Measurements from ENCODE around the gene NAP1L5. TPM values are rescaled to one million over a fixed set of nuclear protein-coding genes. Genes with fewer than 3 reads are reported as not detected.

The NAP1L5 gene
- polyA plus RNA-seq, 3 donors = 0.18 to 0.87 (median 0.41) TPM

GRCh38 chr4:88672987-88673386 lies 24.6 kb downstream of the NAP1L5 start:
- intact Hi-C loops (cut with micrococcal nuclease) = no loop called here
- peaks cover 78 to 96% of the 10 kb centered on the region in 2 donors for H3K36me3 ChIP-seq (replicated peaks in 1 of 2; ENCODE audit: control insufficient read depth in 1 of 2, insufficient read depth in 2 of 2, low read length in 2 of 2)
- H3K27ac Mint-ChIP-seq = peak overlapping the region in 2 of 7 donors; percentile 52 to 79

GRCh38 chr4:88661739-88662138 lies 35.9 kb downstream of the NAP1L5 start:
- H3K9ac ChIP-seq (ENCODE audit: insufficient read depth, low read length, poor library complexity, severe bottlenecking) = no peak overlapping the region
- Mint-ChIP-seq H3K9me3 (no peaks in the 10 kb centered on the region), H3K27me3 (ENCODE audit: low read depth in 3 of 3) (peaks cover 0 to 4% (median 0%) of the 10 kb centered on the region in 3 donors), H3K36me3 (peaks cover 76 to 93% of the 10 kb centered on the region in 2 donors), H3K4me3 (no peak overlapping the region), H3K27ac (peak overlapping the region in 1 of 7 donors; percentile 61), H3K4me1 (no peaks in the 10 kb centered on the region)
- intact Hi-C loops (cut with micrococcal nuclease) = no loop called here
- TF ChIP-seq, protein P1, sequence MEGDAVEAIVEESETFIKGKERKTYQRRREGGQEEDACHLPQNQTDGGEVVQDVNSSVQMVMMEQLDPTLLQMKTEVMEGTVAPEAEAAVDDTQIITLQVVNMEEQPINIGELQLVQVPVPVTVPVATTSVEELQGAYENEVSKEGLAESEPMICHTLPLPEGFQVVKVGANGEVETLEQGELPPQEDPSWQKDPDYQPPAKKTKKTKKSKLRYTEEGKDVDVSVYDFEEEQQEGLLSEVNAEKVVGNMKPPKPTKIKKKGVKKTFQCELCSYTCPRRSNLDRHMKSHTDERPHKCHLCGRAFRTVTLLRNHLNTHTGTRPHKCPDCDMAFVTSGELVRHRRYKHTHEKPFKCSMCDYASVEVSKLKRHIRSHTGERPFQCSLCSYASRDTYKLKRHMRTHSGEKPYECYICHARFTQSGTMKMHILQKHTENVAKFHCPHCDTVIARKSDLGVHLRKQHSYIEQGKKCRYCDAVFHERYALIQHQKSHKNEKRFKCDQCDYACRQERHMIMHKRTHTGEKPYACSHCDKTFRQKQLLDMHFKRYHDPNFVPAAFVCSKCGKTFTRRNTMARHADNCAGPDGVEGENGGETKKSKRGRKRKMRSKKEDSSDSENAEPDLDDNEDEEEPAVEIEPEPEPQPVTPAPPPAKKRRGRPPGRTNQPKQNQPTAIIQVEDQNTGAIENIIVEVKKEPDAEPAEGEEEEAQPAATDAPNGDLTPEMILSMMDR (IDR thresholded peaks at IDR 0.05) = no peak
- peaks cover 4% of the 10 kb centered on the region for H4K20me1 ChIP-seq (ENCODE audit: insufficient read depth, low read length)
- 100% methylated on average over 2 of the region's 2 CpGs for WGBS (ENCODE audit: insufficient coverage)
- no peak overlapping the region for H3K4me3 ChIP-seq (replicated peaks in 1 of 3; ENCODE audit: low read depth in 2 of 3, low read length in 3 of 3)
- no peak overlapping the region for H2AFZ ChIP-seq (ENCODE audit: insufficient read depth, low read depth, low read length, poor library complexity, severe bottlenecking)
- no peak for DNase-seq
- H3K36me3 ChIP-seq (replicated peaks in 1 of 2; ENCODE audit: control insufficient read depth in 1 of 2, insufficient read depth in 2 of 2, low read length in 2 of 2) = peaks cover 64 to 99% of the 10 kb centered on the region in 2 donors
- no peak overlapping the region for H3K4me2 ChIP-seq (replicated peaks; ENCODE audit: extremely low read depth, low read length, poor library complexity, severe bottlenecking)
- H3K27me3 ChIP-seq (ENCODE audit: control insufficient read depth in 2 of 2, insufficient read depth in 2 of 2, low read length in 2 of 2) = no peaks in the 10 kb centered on the region
- no peak overlapping the region for H3K27ac ChIP-seq (ENCODE audit: low read depth in 1 of 2, low read length in 2 of 2)
- no peaks in the 10 kb centered on the region for H3K79me2 ChIP-seq (ENCODE audit: insufficient read depth, low read length)
- H3K4me1 ChIP-seq (ENCODE audit: control insufficient read depth in 1 of 2, insufficient read depth in 2 of 2, low read length in 2 of 2) = no peaks in the 10 kb centered on the region
- H3K9me3 ChIP-seq (replicated peaks in 1 of 2; ENCODE audit: control insufficient read depth in 1 of 2, insufficient read depth in 1 of 2, low read length in 2 of 2) = no peaks in the 10 kb centered on the region

More at GRCh38 chr4:88672987-88673386, 24.6 kb downstream of the NAP1L5 start:
- TF ChIP-seq, protein P1 (IDR thresholded peaks at IDR 0.05) = peak; percentile 30
- peaks cover 5% of the 10 kb centered on the region for H4K20me1 ChIP-seq (ENCODE audit: insufficient read depth, low read length)
- WGBS (ENCODE audit: insufficient coverage) = 74% methylated on average over 3 of the region's 5 CpGs
- no peaks in the 10 kb centered on the region for H3K9me3 ChIP-seq (replicated peaks in 1 of 2; ENCODE audit: control insufficient read depth in 1 of 2, insufficient read depth in 1 of 2, low read length in 2 of 2)
- no peak overlapping the region for H3K4me2 ChIP-seq (replicated peaks; ENCODE audit: extremely low read depth, low read length, poor library complexity, severe bottlenecking)
- DNase-seq = no peak
- Mint-ChIP-seq H3K4me3 (no peak overlapping the region), H3K36me3 (peaks cover 74 to 77% of the 10 kb centered on the region in 2 donors), H3K9me3 (no peaks in the 10 kb centered on the region), H3K4me1 (no peaks in the 10 kb centered on the region), H3K27me3 (ENCODE audit: low read depth in 3 of 3) (no peaks in the 10 kb centered on the region)
- H3K27me3 ChIP-seq (ENCODE audit: control insufficient read depth in 2 of 2, insufficient read depth in 2 of 2, low read length in 2 of 2) = no peaks in the 10 kb centered on the region
- H3K79me2 ChIP-seq (ENCODE audit: insufficient read depth, low read length) = no peaks in the 10 kb centered on the region
- H3K4me3 ChIP-seq (replicated peaks in 1 of 3; ENCODE audit: low read depth in 2 of 3, low read length in 3 of 3) = no peak overlapping the region
- H2AFZ ChIP-seq (ENCODE audit: insufficient read depth, low read depth, low read length, poor library complexity, severe bottlenecking) = no peak overlapping the region
- H3K4me1 ChIP-seq (ENCODE audit: control insufficient read depth in 1 of 2, insufficient read depth in 2 of 2, low read length in 2 of 2) = no peaks in the 10 kb centered on the region
- no peak overlapping the region for H3K27ac ChIP-seq (ENCODE audit: low read depth in 1 of 2, low read length in 2 of 2)
- H3K9ac ChIP-seq (ENCODE audit: insufficient read depth, low read length, poor library complexity, severe bottlenecking) = no peak overlapping the region
